ENCODE results near the gene C9orf43. TPM values are rescaled to one million over a fixed set of nuclear protein-coding genes. Genes with fewer than 3 reads are reported as not detected.

The C9orf43 gene
- total RNA-seq, 4 donors from 2014 or later, result 0.75 TPM; not detected in 3

- no peaks in the 10 kb centered on the region for H3K9me3 ChIP-seq
- no peaks in the 10 kb centered on the region for H3K27me3 ChIP-seq
- H3K4me3 ChIP-seq, result no peak overlapping the region
- intact Hi-C loops (cut with DNase I; ENCODE audit: low total_unique reads) (no loop called here), in situ Hi-C loops (cut with MboI; ENCODE audit: low pct_ligation_motif_present in 1 of 4, low pct_unique_long_range_greater_than_20kb in 1 of 4, low sequenced_read_pairs in 3 of 4) (no loop called here)
- 57 to 83% methylated on average over 1 to 2 of the region's 2 CpGs for WGBS, 2 donors (ENCODE audit: low coverage in 1 of 2)
- peaks cover 0 to 24% (median 12%) of the 10 kb centered on the region in 4 donors for H3K4me1 ChIP-seq
- peak overlapping the region in 3 of 4 donors; percentile 44 to 80 (median 68) for H3K27ac ChIP-seq
- DNase-seq, result no peak
- TF ChIP-seq EP300 (IDR thresholded peaks at IDR 0.05; ENCODE audit: low read depth) (no peak), POLR2A (IDR thresholded peaks at IDR 0.05) (no peak), POLR2AphosphoS5 (IDR thresholded peaks at IDR 0.05) (no peak)
- TF ChIP-seq, protein P1, sequence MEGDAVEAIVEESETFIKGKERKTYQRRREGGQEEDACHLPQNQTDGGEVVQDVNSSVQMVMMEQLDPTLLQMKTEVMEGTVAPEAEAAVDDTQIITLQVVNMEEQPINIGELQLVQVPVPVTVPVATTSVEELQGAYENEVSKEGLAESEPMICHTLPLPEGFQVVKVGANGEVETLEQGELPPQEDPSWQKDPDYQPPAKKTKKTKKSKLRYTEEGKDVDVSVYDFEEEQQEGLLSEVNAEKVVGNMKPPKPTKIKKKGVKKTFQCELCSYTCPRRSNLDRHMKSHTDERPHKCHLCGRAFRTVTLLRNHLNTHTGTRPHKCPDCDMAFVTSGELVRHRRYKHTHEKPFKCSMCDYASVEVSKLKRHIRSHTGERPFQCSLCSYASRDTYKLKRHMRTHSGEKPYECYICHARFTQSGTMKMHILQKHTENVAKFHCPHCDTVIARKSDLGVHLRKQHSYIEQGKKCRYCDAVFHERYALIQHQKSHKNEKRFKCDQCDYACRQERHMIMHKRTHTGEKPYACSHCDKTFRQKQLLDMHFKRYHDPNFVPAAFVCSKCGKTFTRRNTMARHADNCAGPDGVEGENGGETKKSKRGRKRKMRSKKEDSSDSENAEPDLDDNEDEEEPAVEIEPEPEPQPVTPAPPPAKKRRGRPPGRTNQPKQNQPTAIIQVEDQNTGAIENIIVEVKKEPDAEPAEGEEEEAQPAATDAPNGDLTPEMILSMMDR (IDR thresholded peaks at IDR 0.05), result no peak
- H3K36me3 ChIP-seq, result no peaks in the 10 kb centered on the region
Measured at GRCh38 chr9:113465599-113466140, 55.1 kb downstream of the C9orf43 start.

- TF ChIP-seq POLR2AphosphoS5 (IDR thresholded peaks at IDR 0.05) (no peak), EP300 (IDR thresholded peaks at IDR 0.05; ENCODE audit: low read depth) (no peak), POLR2A (IDR thresholded peaks at IDR 0.05) (no peak)
- TF ChIP-seq, protein P1 (IDR thresholded peaks at IDR 0.05), result no peak
- WGBS, 2 donors (ENCODE audit: low coverage in 1 of 2), result 75 to 89% methylated on average over 2 of the region's 2 CpGs
- H3K36me3 ChIP-seq, result no peaks in the 10 kb centered on the region
- no peaks in the 10 kb centered on the region for H3K27me3 ChIP-seq
- no peak overlapping the region for H3K4me3 ChIP-seq
- H3K27ac ChIP-seq, result no peak overlapping the region
- H3K9me3 ChIP-seq, result no peaks in the 10 kb centered on the region
- in situ Hi-C loops (cut with MboI; ENCODE audit: low pct_ligation_motif_present in 1 of 4, low pct_unique_long_range_greater_than_20kb in 1 of 4, low sequenced_read_pairs in 3 of 4), result no loop called here
- DNase-seq, result no peak
- intact Hi-C loops (cut with DNase I; ENCODE audit: low total_unique reads), result no loop called here
- H3K4me1 ChIP-seq, result peaks cover 0 to 24% (median 12%) of the 10 kb centered on the region in 4 donors
Measured at GRCh38 chr9:113467183-113467582, 56.6 kb downstream of the C9orf43 start.

GRCh38 chr9:113468716-113469448, 58.3 kb downstream of the C9orf43 start:
- Histone ChIP-seq H3K27ac (no peak overlapping the region), H3K4me3 (no peak overlapping the region), H3K4me1 (peaks cover 0 to 18% (median 12%) of the 10 kb centered on the region in 4 donors), H3K9me3 (no peaks in the 10 kb centered on the region), H3K27me3 (no peaks in the 10 kb centered on the region), H3K36me3 (no peaks in the 10 kb centered on the region)
- intact Hi-C loops (cut with DNase I; ENCODE audit: low total_unique reads), result no loop called here
- WGBS, 2 donors (ENCODE audit: low coverage in 1 of 2), result 83% methylated on average over 6 of the region's 6 CpGs; no CpG with 5 or more reads in 1 of the 2 donors
- in situ Hi-C loops (cut with MboI; ENCODE audit: low pct_ligation_motif_present in 1 of 4, low pct_unique_long_range_greater_than_20kb in 1 of 4, low sequenced_read_pairs in 3 of 4), result no loop called here
- no peak for TF ChIP-seq POLR2AphosphoS5 (IDR thresholded peaks at IDR 0.05)
- TF ChIP-seq POLR2A (IDR thresholded peaks at IDR 0.05), result no peak
- TF ChIP-seq, protein P1 (IDR thresholded peaks at IDR 0.05), result no peak
- TF ChIP-seq EP300 (IDR thresholded peaks at IDR 0.05; ENCODE audit: low read depth), result no peak
- DNase-seq, result no peak

- H3K4me1 ChIP-seq, result peaks cover 0 to 4% (median 1%) of the 10 kb centered on the region in 4 donors
- H3K27ac ChIP-seq, result no peak overlapping the region
- WGBS, 2 donors (ENCODE audit: low coverage in 1 of 2), result 78 to 100% methylated on average over 1 of the region's 1 CpG
- in situ Hi-C loops (cut with MboI; ENCODE audit: low pct_ligation_motif_present in 1 of 4, low pct_unique_long_range_greater_than_20kb in 1 of 4, low sequenced_read_pairs in 3 of 4), result no loop called here
- DNase-seq, result no peak
- H3K4me3 ChIP-seq, result no peak overlapping the region
- intact Hi-C loops (cut with DNase I; ENCODE audit: low total_unique reads), result no loop called here
- H3K27me3 ChIP-seq, result no peaks in the 10 kb centered on the region
- H3K36me3 ChIP-seq, result no peaks in the 10 kb centered on the region
- H3K9me3 ChIP-seq, result no peaks in the 10 kb centered on the region
- TF ChIP-seq, protein P1 (IDR thresholded peaks at IDR 0.05), result no peak
- TF ChIP-seq POLR2A (IDR thresholded peaks at IDR 0.05), result no peak
- no peak for TF ChIP-seq POLR2AphosphoS5 (IDR thresholded peaks at IDR 0.05)
- TF ChIP-seq EP300 (IDR thresholded peaks at IDR 0.05; ENCODE audit: low read depth), result no peak
Measured at GRCh38 chr9:113471143-113471542, 60.6 kb downstream of the C9orf43 start.
